HG03103 (cell line): ENCODE results near the gene KRTAP4-6.
"Not testable (repeated sequence)": the region's sequence is repeated elsewhere in the genome, so short reads cannot be mapped to it uniquely, and the experiment has no call there.

Experiments
- ATAC-seq: cut with Tn5 transposase; IDR thresholded peaks from one replicate; pipeline ENCODE4 v1.9.1; 2021; ENCODE audit warnings: low read depth; ENCODE audit not compliant: unreplicated experiment

Gene KRTAP4-6

GRCh38 chr17:41111151-41111885 lies 29.0 kb downstream of the KRTAP4-6 start:
- no peak for ATAC-seq

- not testable (repeated sequence) for ATAC-seq
Observed at GRCh38 chr17:41108728-41109386, 31.5 kb downstream of the KRTAP4-6 start.

- no peak for ATAC-seq
Observed at GRCh38 chr17:41107941-41108450, 32.3 kb downstream of the KRTAP4-6 start.

DNA sequence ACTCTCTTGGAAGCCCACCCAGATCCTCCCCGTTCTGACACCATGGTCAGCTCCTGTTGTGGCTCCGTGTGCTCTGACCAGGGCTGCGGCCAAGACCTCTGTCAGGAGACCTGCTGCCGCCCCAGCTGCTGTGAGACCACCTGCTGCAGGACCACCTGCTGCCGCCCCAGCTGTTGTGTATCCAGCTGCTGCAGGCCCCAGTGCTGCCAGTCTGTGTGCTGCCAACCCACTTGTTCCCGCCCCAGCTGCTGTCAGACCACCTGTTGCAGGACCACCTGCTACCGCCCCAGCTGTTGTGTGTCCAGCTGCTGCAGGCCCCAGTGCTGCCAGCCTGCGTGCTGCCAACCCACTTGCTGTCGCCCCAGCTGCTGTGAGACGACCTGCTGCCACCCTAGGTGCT lies 35.0 kb downstream of the KRTAP4-6 start, which contains the start of gene KRTAP4-9:
Gene KRTAP4-9, plus strand, starts transcription at position 43 of the 400 bp plus-strand sequence. Its CDS starts 0 bp downstream, at position 43.
- ATAC-seq, result not testable (repeated sequence)

DNA sequence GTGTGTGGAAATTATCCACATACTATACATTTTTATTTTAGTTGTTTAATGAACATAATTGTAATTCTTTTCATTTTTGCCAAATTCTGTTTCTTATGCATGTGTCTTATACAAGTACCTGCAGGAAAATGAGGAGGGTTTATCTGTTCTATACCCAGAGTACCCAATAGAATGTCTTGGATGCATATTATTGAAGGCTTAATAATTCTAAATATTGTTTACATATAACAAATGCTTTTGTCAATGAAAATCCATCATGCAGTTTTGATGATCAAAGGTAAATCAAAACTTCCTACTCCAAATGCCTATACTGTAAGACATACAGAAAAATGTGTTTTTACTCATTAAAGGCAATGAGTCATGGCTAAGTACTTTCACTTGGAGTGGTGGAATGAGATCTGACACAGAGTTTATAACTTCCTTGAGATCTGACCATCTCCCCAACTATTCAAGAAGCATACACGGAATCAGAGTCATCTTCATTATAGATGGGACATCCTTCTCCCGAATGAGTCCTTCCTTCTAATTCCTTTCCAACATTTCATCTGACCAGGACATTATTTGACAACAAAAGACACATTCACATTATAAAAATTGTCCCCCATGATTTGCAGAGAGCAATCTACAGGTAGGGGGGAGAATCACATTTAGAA lies 35.8 kb downstream of the KRTAP4-6 start:
- ATAC-seq, result not testable (repeated sequence)

DNA sequence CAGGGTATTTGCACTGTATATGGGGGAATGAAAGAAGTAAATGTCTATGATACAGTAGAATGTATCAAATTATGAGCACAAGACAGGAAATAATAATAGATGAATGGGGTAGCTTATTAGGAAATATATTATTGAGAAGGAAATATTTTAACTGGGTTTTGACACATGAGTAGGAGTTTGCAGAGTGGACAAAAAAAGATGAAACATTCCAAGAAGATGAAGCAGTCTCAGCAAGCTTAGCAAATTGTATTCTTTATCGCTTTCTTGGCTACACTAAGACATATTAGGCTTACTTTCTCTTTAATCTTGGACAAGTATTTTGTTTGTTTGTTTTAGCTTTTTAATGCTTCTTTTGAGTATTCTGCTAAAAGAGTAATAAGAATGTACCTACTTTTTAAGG lies 36.4 kb downstream of the KRTAP4-6 start:
- ATAC-seq, result no peak

- ATAC-seq, result no peak
Observed at GRCh38 chr17:41101586-41102259, 38.6 kb downstream of the KRTAP4-6 start, which contains the start of gene KRTAP4-16. Gene KRTAP4-16 (minus strand): TSS chr17:41102209. CDS start chr17:41102209, 0 bp downstream.

- ATAC-seq, result not testable (repeated sequence)
Observed at GRCh38 chr17:41099682-41100480, 40.5 kb downstream of the KRTAP4-6 start.

GRCh38 chr17:41098481-41098880 lies 41.9 kb downstream of the KRTAP4-6 start:
- ATAC-seq, result no peak

- no peak for ATAC-seq
Observed at GRCh38 chr17:41098042-41098441, 42.3 kb downstream of the KRTAP4-6 start, which contains the start of gene KRTAP4-8. Gene KRTAP4-8 (minus strand): TSS chr17:41098142. CDS start chr17:41098084, 58 bp downstream.

GRCh38 chr17:41096055-41096454 lies 44.3 kb downstream of the KRTAP4-6 start:
- no peak for ATAC-seq
